22Rv1 (cell line): ENCODE results near the gene ASTN2.

Source experiments
- ZFX ChIP-seq: fragments of 450-650 bp; IDR thresholded peaks from 2 replicates; pipeline ENCODE4 v1.6.1; 2017; ENCODE audit warnings: antibody characterized with exemption, borderline replicate concordance
- TF ChIP-seq, protein P1 (sequence below): fragments of 450-650 bp; IDR thresholded peaks from 2 replicates; pipeline ENCODE4 v1.5.1; 2017; ENCODE audit warnings: mild to moderate bottlenecking

DNA sequence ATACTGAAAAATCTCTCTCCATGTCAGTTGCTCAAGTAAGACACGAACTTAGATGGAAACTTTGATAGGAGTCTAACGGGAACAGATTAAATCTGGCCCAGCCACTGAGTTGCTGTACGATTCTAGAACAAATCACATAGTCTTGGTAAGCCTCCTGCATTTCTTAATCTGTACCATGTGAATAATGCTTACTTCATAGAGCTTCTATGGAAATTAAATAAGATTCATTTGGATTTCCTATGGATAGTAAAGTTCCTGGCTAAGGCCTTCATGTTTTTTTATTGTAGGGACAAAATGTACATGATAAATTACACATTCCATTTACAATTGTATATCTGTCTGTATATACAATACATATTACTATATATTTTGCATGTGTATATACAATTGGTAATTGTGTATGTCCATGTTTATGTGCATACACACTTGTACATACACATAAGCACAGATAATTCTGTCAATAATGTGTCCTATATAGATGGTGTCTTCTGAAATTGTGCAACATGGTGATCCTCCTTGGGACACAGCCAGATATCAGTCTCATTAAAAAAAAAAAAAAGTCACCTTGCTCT, 397.4 kb downstream of the ASTN2 start:
- TF ChIP-seq, protein P1, sequence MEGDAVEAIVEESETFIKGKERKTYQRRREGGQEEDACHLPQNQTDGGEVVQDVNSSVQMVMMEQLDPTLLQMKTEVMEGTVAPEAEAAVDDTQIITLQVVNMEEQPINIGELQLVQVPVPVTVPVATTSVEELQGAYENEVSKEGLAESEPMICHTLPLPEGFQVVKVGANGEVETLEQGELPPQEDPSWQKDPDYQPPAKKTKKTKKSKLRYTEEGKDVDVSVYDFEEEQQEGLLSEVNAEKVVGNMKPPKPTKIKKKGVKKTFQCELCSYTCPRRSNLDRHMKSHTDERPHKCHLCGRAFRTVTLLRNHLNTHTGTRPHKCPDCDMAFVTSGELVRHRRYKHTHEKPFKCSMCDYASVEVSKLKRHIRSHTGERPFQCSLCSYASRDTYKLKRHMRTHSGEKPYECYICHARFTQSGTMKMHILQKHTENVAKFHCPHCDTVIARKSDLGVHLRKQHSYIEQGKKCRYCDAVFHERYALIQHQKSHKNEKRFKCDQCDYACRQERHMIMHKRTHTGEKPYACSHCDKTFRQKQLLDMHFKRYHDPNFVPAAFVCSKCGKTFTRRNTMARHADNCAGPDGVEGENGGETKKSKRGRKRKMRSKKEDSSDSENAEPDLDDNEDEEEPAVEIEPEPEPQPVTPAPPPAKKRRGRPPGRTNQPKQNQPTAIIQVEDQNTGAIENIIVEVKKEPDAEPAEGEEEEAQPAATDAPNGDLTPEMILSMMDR = no peak
- TF ChIP-seq ZFX = no peak
